CD14-positive monocyte (primary cell): ENCODE measurements around the gene ARL16. TPM values are rescaled to one million over a fixed set of nuclear protein-coding genes. Genes with fewer than 3 reads are reported as not detected.

Experiments used
- DNase-seq, 3 donors: peaks; one replicate each; pipeline ENCODE4 v3.0.0-alpha.2; 2011 to 2022
- H2AFZ ChIP-seq: 2 replicates; pipeline ENCODE4 v1.6.0; 2012; ENCODE audit warnings: mild to moderate bottlenecking, low read depth, low read length, inconsistent platforms; ENCODE audit not compliant: insufficient read depth, poor library complexity, severe bottlenecking
- H3K27ac ChIP-seq, 2 donors: 1 replicate in 1 of 2; 2 replicates in 1 of 2; pipeline ENCODE4 v1.5.1; 2012 to 2013; ENCODE audit warnings: low read length in 2 of 2, control low read depth in 1 of 2, inconsistent platforms in 1 of 2, low read depth in 1 of 2, mild to moderate bottlenecking in 1 of 2
- H3K27me3 ChIP-seq, 2 donors: one replicate each; pipeline versions ENCODE4 v1.6.0 to v1.6.1; 2011 to 2013; ENCODE audit warnings: low read length in 2 of 2; ENCODE audit not compliant: control insufficient read depth in 2 of 2, insufficient read depth in 2 of 2
- H3K36me3 ChIP-seq, 2 donors: replicated peaks in 1 of 2; 1 replicate in 1 of 2; 2 replicates in 1 of 2; pipeline versions ENCODE4 v1.5.1 to v1.6.1; 2012 to 2013; ENCODE audit warnings: low read length in 2 of 2, control low read depth in 1 of 2, inconsistent platforms in 1 of 2, mild to moderate bottlenecking in 1 of 2; ENCODE audit not compliant: insufficient read depth in 2 of 2, control insufficient read depth in 1 of 2
- H3K4me1 ChIP-seq, 2 donors: 1 replicate in 1 of 2; 2 replicates in 1 of 2; pipeline versions ENCODE4 v1.5.1 to v1.6.1; 2012 to 2013; ENCODE audit warnings: low read length in 2 of 2, control low read depth in 1 of 2, inconsistent platforms in 1 of 2, mild to moderate bottlenecking in 1 of 2, moderate library complexity in 1 of 2; ENCODE audit not compliant: insufficient read depth in 2 of 2, control insufficient read depth in 1 of 2
- H3K4me2 ChIP-seq: replicated peaks from 2 replicates; pipeline ENCODE3; 2012; ENCODE audit warnings: low read length, moderate library complexity, mild to moderate bottlenecking; ENCODE audit not compliant: poor library complexity, severe bottlenecking; ENCODE audit errors: extremely low read depth
- H3K4me3 ChIP-seq, 3 experiments: fragments of 200-600 bp in 1 of 3; sonication (generic) in 1 of 3; replicated peaks in 1 of 3; 1 replicate in 2 of 3; 2 replicates in 1 of 3; pipeline ENCODE4 v1.5.1; 2011 to 2013; ENCODE audit warnings: low read length in 3 of 3, mild to moderate bottlenecking in 3 of 3, control low read depth in 2 of 3, low read depth in 2 of 3, inconsistent platforms in 1 of 3, moderate library complexity in 1 of 3
- H3K79me2 ChIP-seq: 2 replicates; pipeline ENCODE4 v1.6.0; 2012; ENCODE audit warnings: mild to moderate bottlenecking, control low read depth, inconsistent platforms, low read length, moderate library complexity; ENCODE audit not compliant: insufficient read depth
- H3K9ac ChIP-seq: 2 replicates; pipeline ENCODE4 v1.6.0; 2017; ENCODE audit warnings: low read length, mild to moderate bottlenecking; ENCODE audit not compliant: insufficient read depth, poor library complexity, severe bottlenecking
- H3K9me3 ChIP-seq, 2 donors: replicated peaks in 1 of 2; 1 replicate in 1 of 2; 2 replicates in 1 of 2; pipeline versions ENCODE4 v1.5.1 to v1.6.1; 2012 to 2013; ENCODE audit warnings: low read length in 2 of 2, control low read depth in 1 of 2; ENCODE audit not compliant: control insufficient read depth in 1 of 2, insufficient read depth in 1 of 2
- H4K20me1 ChIP-seq: 2 replicates; pipeline ENCODE4 v1.6.0; 2012; ENCODE audit warnings: mild to moderate bottlenecking, low read length, control low read depth, moderate library complexity; ENCODE audit not compliant: insufficient read depth
- H3K27ac Mint-ChIP-seq, 7 donors: one replicate each; pipeline ENCODE4 v1.8.0; 2020; ENCODE audit warnings: mild to moderate bottlenecking in 7 of 7, mixed read lengths in 7 of 7, moderate library complexity in 6 of 7, inconsistent platforms in 2 of 7
- H3K27me3 Mint-ChIP-seq, 3 donors: one replicate each; pipeline ENCODE4 v1.8.0; 2021 to 2022; ENCODE audit warnings: low read depth in 3 of 3, mild to moderate bottlenecking in 3 of 3, mixed read lengths in 3 of 3, moderate library complexity in 3 of 3, inconsistent platforms in 1 of 3
- H3K36me3 Mint-ChIP-seq, 2 donors: one replicate each; pipeline ENCODE4 v1.8.0; 2020; ENCODE audit warnings: mixed read lengths in 2 of 2, inconsistent platforms in 1 of 2, mild to moderate bottlenecking in 1 of 2
- H3K4me1 Mint-ChIP-seq: one replicate; pipeline ENCODE4 v1.8.0; 2020; ENCODE audit warnings: mild to moderate bottlenecking, mixed read lengths
- H3K4me3 Mint-ChIP-seq, 2 donors: one replicate each; pipeline ENCODE4 v1.8.0; 2020; ENCODE audit warnings: mild to moderate bottlenecking in 2 of 2, mixed read lengths in 2 of 2, moderate library complexity in 1 of 2
- H3K9me3 Mint-ChIP-seq, 7 donors: one replicate each; pipeline ENCODE4 v1.8.0; 2020 to 2022; ENCODE audit warnings: mixed read lengths in 7 of 7, mild to moderate bottlenecking in 6 of 7, moderate library complexity in 6 of 7, inconsistent platforms in 2 of 7
- CTCF ChIP-seq: fragments of 200-600 bp; IDR thresholded peaks from one replicate; pipeline ENCODE4 v1.8.0; 2022; ENCODE audit warnings: antibody characterized with exemption, mild to moderate bottlenecking
- WGBS: methylation state at CpG from one replicate; pipeline ENCODE4 v1.1.5; 2013; ENCODE audit warnings: missing lambda C conversion rate; ENCODE audit not compliant: insufficient coverage; 5-methylcytosine and 5-hydroxymethylcytosine counted together
- intact Hi-C, 2 donors: fragments of 100-400 bp; cut with micrococcal nuclease; formaldehyde crosslinking; loops; one replicate each; pipeline versions ENCODE4 v1.15.0 to v1.15.1; 2023
- polyA plus RNA-seq, 3 donors: library from polyadenylated mRNA; depleted of rRNA in 1 of 3; unstranded in 2 of 3; stranded (reverse) in 1 of 3; fragments of 300-500 nt in 2 of 3; fragments of >200 nt in 1 of 3; fragmentation: Illumina TruSeq in 2 of 3; gene quantifications; 1 replicate in 2 of 3; 2 replicates in 1 of 3; pipeline ENCODE4 v1.2.3, GENCODE V29; 2012 to 2021

ARL16 gene
- polyA plus RNA-seq, 3 donors: 17.6 to 43.0 (median 28.7) TPM

GRCh38 chr17:81696218-81696941 lies 12.8 kb upstream of the ARL16 start:
- Histone ChIP-seq H4K20me1 (peaks cover 93% of the 10 kb centered on the region), H3K27ac (no peak overlapping the region), H3K9me3 (no peaks in the 10 kb centered on the region), H3K4me3 (no peak overlapping the region), H2AFZ (no peak overlapping the region), H3K79me2 (peaks cover 48% of the 10 kb centered on the region), H3K36me3 (peaks cover 87 to 98% of the 10 kb centered on the region in 2 donors), H3K9ac (no peak overlapping the region), H3K4me1 (peaks cover 0 to 2% of the 10 kb centered on the region in 2 donors), H3K4me2 (no peak overlapping the region), H3K27me3 (no peaks in the 10 kb centered on the region)
- intact Hi-C loops: no loop called here
- 97% methylated on average over 40 of the region's 40 CpGs for WGBS
- Mint-ChIP-seq H3K4me1 (peaks cover 4% of the 10 kb centered on the region), H3K27ac (no peak overlapping the region), H3K9me3 (peaks cover 0 to 2% (median 0%) of the 10 kb centered on the region in 7 donors), H3K36me3 (peaks cover 56 to 97% of the 10 kb centered on the region in 2 donors), H3K27me3 (peaks cover 0 to 1% (median 0%) of the 10 kb centered on the region in 3 donors), H3K4me3 (no peak overlapping the region)
- no peak for DNase-seq
- TF ChIP-seq CTCF: no peak

GRCh38 chr17:81695801-81696200 lies 12.2 kb upstream of the ARL16 start:
- peaks cover 42% of the 10 kb centered on the region for H3K79me2 ChIP-seq
- Mint-ChIP-seq H3K9me3 (peaks cover 0 to 2% (median 0%) of the 10 kb centered on the region in 7 donors), H3K4me3 (no peak overlapping the region), H3K27me3 (peaks cover 0 to 1% (median 0%) of the 10 kb centered on the region in 3 donors), H3K27ac (no peak overlapping the region), H3K36me3 (peaks cover 58 to 99% of the 10 kb centered on the region in 2 donors), H3K4me1 (peaks cover under 1% of the 10 kb centered on the region)
- no peaks in the 10 kb centered on the region for H3K9me3 ChIP-seq
- no peak overlapping the region for H3K9ac ChIP-seq
- intact Hi-C loops: no loop called here
- no peaks in the 10 kb centered on the region for H3K4me1 ChIP-seq
- no peak overlapping the region for H3K27ac ChIP-seq
- H2AFZ ChIP-seq: no peak overlapping the region
- H3K4me2 ChIP-seq: no peak overlapping the region
- no peak overlapping the region for H3K4me3 ChIP-seq
- WGBS: 96% methylated on average over 21 of the region's 22 CpGs
- H3K27me3 ChIP-seq: no peaks in the 10 kb centered on the region
- peaks cover 87 to 98% of the 10 kb centered on the region in 2 donors for H3K36me3 ChIP-seq
- H4K20me1 ChIP-seq: peaks cover 93% of the 10 kb centered on the region
- no peak for DNase-seq
- no peak for TF ChIP-seq CTCF
